Keratinocyte (primary cell): ENCODE results near the gene SPRR1B.

Experiments
- EZH2 ChIP-seq: IDR thresholded peaks from one replicate; pipeline ENCODE4 v1.6.1; 2012; ENCODE audit warnings: inconsistent platforms, mild to moderate bottlenecking, low read length, moderate library complexity
- TF ChIP-seq, protein P1 (sequence below), 3 experiments: IDR thresholded peaks in 1 of 3; conservative IDR thresholded peaks in 1 of 3; optimal IDR thresholded peaks in 1 of 3; 2 replicates in 2 of 3; 3 replicates in 1 of 3; pipeline versions ENCODE3 to v1.5.1; 2011; ENCODE audit warnings: low read length in 3 of 3, mild to moderate bottlenecking in 3 of 3, moderate library complexity in 2 of 3, control low read depth in 1 of 3, inconsistent platforms in 1 of 3; ENCODE audit not compliant: insufficient read depth in 2 of 3; ENCODE audit errors: extremely low read depth in 1 of 3

- TF ChIP-seq, protein P1, sequence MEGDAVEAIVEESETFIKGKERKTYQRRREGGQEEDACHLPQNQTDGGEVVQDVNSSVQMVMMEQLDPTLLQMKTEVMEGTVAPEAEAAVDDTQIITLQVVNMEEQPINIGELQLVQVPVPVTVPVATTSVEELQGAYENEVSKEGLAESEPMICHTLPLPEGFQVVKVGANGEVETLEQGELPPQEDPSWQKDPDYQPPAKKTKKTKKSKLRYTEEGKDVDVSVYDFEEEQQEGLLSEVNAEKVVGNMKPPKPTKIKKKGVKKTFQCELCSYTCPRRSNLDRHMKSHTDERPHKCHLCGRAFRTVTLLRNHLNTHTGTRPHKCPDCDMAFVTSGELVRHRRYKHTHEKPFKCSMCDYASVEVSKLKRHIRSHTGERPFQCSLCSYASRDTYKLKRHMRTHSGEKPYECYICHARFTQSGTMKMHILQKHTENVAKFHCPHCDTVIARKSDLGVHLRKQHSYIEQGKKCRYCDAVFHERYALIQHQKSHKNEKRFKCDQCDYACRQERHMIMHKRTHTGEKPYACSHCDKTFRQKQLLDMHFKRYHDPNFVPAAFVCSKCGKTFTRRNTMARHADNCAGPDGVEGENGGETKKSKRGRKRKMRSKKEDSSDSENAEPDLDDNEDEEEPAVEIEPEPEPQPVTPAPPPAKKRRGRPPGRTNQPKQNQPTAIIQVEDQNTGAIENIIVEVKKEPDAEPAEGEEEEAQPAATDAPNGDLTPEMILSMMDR (optimal IDR thresholded peaks at IDR 0.05 in 1 of 3, IDR thresholded peaks at IDR 0.05 in 1 of 3, conservative IDR thresholded peaks at IDR 0.05 in 1 of 3; ENCODE audit: extremely low read depth in 1 of 3, insufficient read depth in 2 of 3, low read length in 3 of 3): no peak
- TF ChIP-seq EZH2: no peak
Measured at GRCh38 chr1:152997901-152998300, 33.1 kb upstream of the SPRR1B start.
